H9 (cell line): ENCODE results near the gene COA8. TPM values are rescaled to one million over a fixed set of nuclear protein-coding genes. Genes with fewer than 3 reads are reported as not detected.

Source experiments
- DNase-seq: peaks from one replicate; pipeline ENCODE4 v3.0.0-alpha.2; 2017
- H2AFZ ChIP-seq: one replicate; pipeline ENCODE4 v1.6.1; 2013; ENCODE audit warnings: mild to moderate bottlenecking, low read length, control low read depth, moderate library complexity
- H2AK5ac ChIP-seq: 2 replicates; pipeline ENCODE4 v1.6.1; 2013; ENCODE audit warnings: low read length, control low read depth, mixed read lengths; ENCODE audit not compliant: insufficient read length
- H2BK120ac ChIP-seq: one replicate; pipeline ENCODE4 v1.6.1; 2013; ENCODE audit warnings: low read depth, mild to moderate bottlenecking, low read length, control low read depth, inconsistent platforms; ENCODE audit not compliant: poor library complexity, severe bottlenecking
- H2BK12ac ChIP-seq: 2 replicates; pipeline ENCODE4 v1.6.1; 2013; ENCODE audit warnings: low read length, control low read depth, mixed read lengths, low read depth; ENCODE audit not compliant: insufficient read length
- H2BK15ac ChIP-seq: 2 replicates; pipeline ENCODE4 v1.6.1; 2013; ENCODE audit warnings: low read depth, low read length, control low read depth
- H2BK20ac ChIP-seq: one replicate; pipeline ENCODE4 v1.6.1; 2013; ENCODE audit warnings: low read depth, mild to moderate bottlenecking, low read length, control low read depth, inconsistent platforms; ENCODE audit not compliant: poor library complexity, severe bottlenecking
- H2BK5ac ChIP-seq: 2 replicates; pipeline ENCODE4 v1.6.1; 2013; ENCODE audit warnings: low read length, control low read depth, mixed read lengths; ENCODE audit not compliant: insufficient read length
- H3K14ac ChIP-seq: 2 replicates; pipeline ENCODE4 v1.6.1; 2013; ENCODE audit warnings: low read length, control low read depth; ENCODE audit not compliant: insufficient read depth
- H3K18ac ChIP-seq: 2 replicates; pipeline ENCODE4 v1.6.1; 2013; ENCODE audit warnings: low read depth, mild to moderate bottlenecking, mixed read lengths, low read length, control low read depth; ENCODE audit not compliant: insufficient read length
- H3K23ac ChIP-seq: 2 replicates; pipeline ENCODE4 v1.6.1; 2013; ENCODE audit warnings: low read length, control low read depth, mixed read lengths, low read depth; ENCODE audit not compliant: insufficient read length
- H3K23me2 ChIP-seq: 2 replicates; pipeline ENCODE4 v1.6.1; 2013; ENCODE audit warnings: low read depth, mild to moderate bottlenecking, mixed read lengths, low read length, control low read depth; ENCODE audit not compliant: insufficient read length, poor library complexity, severe bottlenecking
- H3K27ac ChIP-seq: 2 replicates; pipeline ENCODE4 v1.5.1; 2013; ENCODE audit warnings: low read length, control low read depth, mixed read lengths, low read depth; ENCODE audit not compliant: insufficient read length
- H3K27me3 ChIP-seq: 2 replicates; pipeline ENCODE4 v1.6.1; 2013; ENCODE audit warnings: low read length, control low read depth, inconsistent platforms; ENCODE audit not compliant: insufficient read depth
- H3K4ac ChIP-seq: 2 replicates; pipeline ENCODE4 v1.6.1; 2013; ENCODE audit warnings: low read depth, mild to moderate bottlenecking, control low read depth, inconsistent platforms, low read length, moderate library complexity
- H3K4me1 ChIP-seq: 2 replicates; pipeline ENCODE4 v1.6.1; 2013; ENCODE audit warnings: low read length, control low read depth, inconsistent platforms; ENCODE audit not compliant: insufficient read depth
- H3K4me2 ChIP-seq: 2 replicates; pipeline ENCODE4 v1.6.1; 2013; ENCODE audit warnings: low read length, control low read depth, mixed read lengths; ENCODE audit not compliant: insufficient read length, insufficient read depth
- H3K56ac ChIP-seq: 2 replicates; pipeline ENCODE4 v1.6.1; 2013; ENCODE audit warnings: low read depth, mild to moderate bottlenecking, mixed read lengths, low read length, control low read depth; ENCODE audit not compliant: insufficient read length
- H3K79me1 ChIP-seq: 2 replicates; pipeline ENCODE4 v1.6.1; 2013; ENCODE audit warnings: low read depth, mild to moderate bottlenecking, moderate library complexity, low read length, control low read depth, inconsistent platforms; ENCODE audit not compliant: insufficient read depth, poor library complexity, severe bottlenecking
- H3K79me2 ChIP-seq: 2 replicates; pipeline ENCODE4 v1.6.1; 2013; ENCODE audit warnings: low read length, control low read depth, inconsistent platforms; ENCODE audit not compliant: insufficient read depth
- H3K9ac ChIP-seq: 2 replicates; pipeline ENCODE4 v1.6.1; 2013; ENCODE audit warnings: low read length, control low read depth, mixed read lengths; ENCODE audit not compliant: insufficient read length; ENCODE audit errors: extremely low read depth
- H3K9me3 ChIP-seq: one replicate; pipeline ENCODE4 v1.6.1; 2013; ENCODE audit warnings: low read depth, low read length, inconsistent platforms; ENCODE audit not compliant: control insufficient read depth
- H3T11ph ChIP-seq: one replicate; pipeline ENCODE4 v1.6.1; 2013; ENCODE audit warnings: mild to moderate bottlenecking, low read length, control low read depth, inconsistent platforms
- H4K20me1 ChIP-seq: one replicate; pipeline ENCODE4 v1.6.1; 2013; ENCODE audit not compliant: control insufficient read depth, insufficient read length, insufficient read depth
- H4K5ac ChIP-seq: 2 replicates; pipeline ENCODE4 v1.6.1; 2013; ENCODE audit warnings: low read depth, mild to moderate bottlenecking, mixed read lengths, low read length, control low read depth; ENCODE audit not compliant: insufficient read length
- H4K8ac ChIP-seq: replicated peaks from 2 replicates; pipeline ENCODE4 v1.6.1; 2013; ENCODE audit warnings: low read length, control low read depth, mixed read lengths, low read depth; ENCODE audit not compliant: insufficient read length
- H4K91ac ChIP-seq: 2 replicates; pipeline ENCODE4 v1.6.1; 2013; ENCODE audit warnings: low read depth, mild to moderate bottlenecking, moderate library complexity, mixed read lengths, low read length, control low read depth; ENCODE audit not compliant: insufficient read length
- H3K27ac Mint-ChIP-seq, 3 experiments: 2 replicates in 2 of 3; 3 replicates in 1 of 3; pipeline ENCODE4 v1.8.0; 2020 to 2021; ENCODE audit warnings: mixed read lengths in 3 of 3, mild to moderate bottlenecking in 1 of 3, moderate library complexity in 1 of 3
- H3K27me3 Mint-ChIP-seq: 2 replicates; pipeline ENCODE4 v1.8.0; 2021; ENCODE audit warnings: low read depth, mild to moderate bottlenecking, moderate library complexity, mixed read lengths
- H3K36me3 Mint-ChIP-seq, 3 experiments: 2 replicates in 2 of 3; 3 replicates in 1 of 3; pipeline ENCODE4 v1.8.0; 2020 to 2021; ENCODE audit warnings: low read depth in 3 of 3, mixed read lengths in 3 of 3; ENCODE audit not compliant: insufficient read depth in 1 of 3
- H3K4me1 Mint-ChIP-seq, 2 experiments: 2 replicates each; pipeline ENCODE4 v1.8.0; 2020; ENCODE audit warnings: mixed read lengths in 2 of 2
- H3K4me3 Mint-ChIP-seq, 2 experiments: 2 replicates in 1 of 2; 3 replicates in 1 of 2; pipeline ENCODE4 v1.8.0; 2020 to 2021; ENCODE audit warnings: mild to moderate bottlenecking in 2 of 2, mixed read lengths in 2 of 2, moderate library complexity in 1 of 2
- H3K9me3 Mint-ChIP-seq, 2 experiments: 2 replicates in 1 of 2; 3 replicates in 1 of 2; pipeline ENCODE4 v1.8.0; 2020; ENCODE audit warnings: mild to moderate bottlenecking in 2 of 2, mixed read lengths in 2 of 2, moderate library complexity in 1 of 2
- CTCF ChIP-seq: fragments of 200-600 bp; sonication (generic); conservative IDR thresholded peaks from 3 replicates; pipeline ENCODE4 v1.8.0; 2021; ENCODE audit warnings: antibody characterized with exemption, mild to moderate bottlenecking
- WGBS: extraction: QIAGEN DNeasy Blood & Tissue Kit; methylation state at CpG from one replicate; pipeline ENCODE4 v1.1.7; 2013; ENCODE audit warnings: missing lambda C conversion rate, low lambda C conversion rate, mixed read lengths; ENCODE audit not compliant: insufficient read length; ENCODE audit errors: extremely low coverage; 5-methylcytosine and 5-hydroxymethylcytosine counted together
- total RNA-seq: library from RNA; stranded (reverse); gene quantifications from 2 replicates; pipeline ENCODE4 v1.2.1, GENCODE V29; 2021

Gene COA8
- total RNA-seq, 1 experiment from 2014 or later = 45.5 TPM

- Histone ChIP-seq H2AK5ac (no peak overlapping the region), H3K4me1 (no peaks in the 10 kb centered on the region; the same call in 1 of the 2 replicates), H4K8ac (no peak overlapping the region), H3K27ac (no peak overlapping the region), H3K79me2 (peaks cover 10% of the 10 kb centered on the region; the same call in 1 of the 2 replicates), H3K4me2 (peak overlapping the region; percentile 93), H3K79me1 (peaks cover 13% of the 10 kb centered on the region), H4K20me1 (peaks cover 4% of the 10 kb centered on the region), H4K91ac (no peak overlapping the region), H3K23ac (no peak overlapping the region), H3T11ph (no peak overlapping the region), H2BK15ac (no peak overlapping the region), H2BK20ac (no peak overlapping the region), H2BK120ac (no peak overlapping the region), H3K4ac (no peak overlapping the region), H2BK12ac (no peak overlapping the region), H2AFZ (no peak overlapping the region), H3K27me3 (peaks cover 7% of the 10 kb centered on the region; the same call in 1 of the 2 replicates), H3K56ac (no peak overlapping the region), H3K23me2 (peaks cover 11% of the 10 kb centered on the region), H3K9me3 (no peaks in the 10 kb centered on the region), H3K18ac (no peak overlapping the region), H3K14ac (no peak overlapping the region; the same call in 1 of the 2 replicates), H2BK5ac (no peak overlapping the region), H4K5ac (no peak overlapping the region), H3K9ac (peak overlapping the region; percentile 5)
- H3K36me3 Mint-ChIP-seq = peaks cover 1 to 8% (median 4%) of the 10 kb centered on the region in 3 experiments; a peak in 5 of 7 replicates
- WGBS = no CpG with 5 or more reads among the region's 10 CpGs
- H3K9me3 Mint-ChIP-seq = peaks cover 4 to 5% of the 10 kb centered on the region in 2 experiments; a peak in 4 of 5 replicates
- no peak for TF ChIP-seq CTCF
- peaks cover 18 to 41% of the 10 kb centered on the region in 2 experiments for H3K4me1 Mint-ChIP-seq
- peaks cover 35% of the 10 kb centered on the region for H3K27me3 Mint-ChIP-seq
- H3K4me3 Mint-ChIP-seq = peak overlapping the region; percentile 91 to 97
- DNase-seq = no peak
- H3K27ac Mint-ChIP-seq = peak overlapping the region in 2 of 3 experiments; percentile 87 to 99; a peak in 5 of 7 replicates
Measured at GRCh38 chr14:103528146-103528586, 34.6 kb upstream of the COA8 start.
